Measurements from ENCODE around the gene CST6.

DNA sequence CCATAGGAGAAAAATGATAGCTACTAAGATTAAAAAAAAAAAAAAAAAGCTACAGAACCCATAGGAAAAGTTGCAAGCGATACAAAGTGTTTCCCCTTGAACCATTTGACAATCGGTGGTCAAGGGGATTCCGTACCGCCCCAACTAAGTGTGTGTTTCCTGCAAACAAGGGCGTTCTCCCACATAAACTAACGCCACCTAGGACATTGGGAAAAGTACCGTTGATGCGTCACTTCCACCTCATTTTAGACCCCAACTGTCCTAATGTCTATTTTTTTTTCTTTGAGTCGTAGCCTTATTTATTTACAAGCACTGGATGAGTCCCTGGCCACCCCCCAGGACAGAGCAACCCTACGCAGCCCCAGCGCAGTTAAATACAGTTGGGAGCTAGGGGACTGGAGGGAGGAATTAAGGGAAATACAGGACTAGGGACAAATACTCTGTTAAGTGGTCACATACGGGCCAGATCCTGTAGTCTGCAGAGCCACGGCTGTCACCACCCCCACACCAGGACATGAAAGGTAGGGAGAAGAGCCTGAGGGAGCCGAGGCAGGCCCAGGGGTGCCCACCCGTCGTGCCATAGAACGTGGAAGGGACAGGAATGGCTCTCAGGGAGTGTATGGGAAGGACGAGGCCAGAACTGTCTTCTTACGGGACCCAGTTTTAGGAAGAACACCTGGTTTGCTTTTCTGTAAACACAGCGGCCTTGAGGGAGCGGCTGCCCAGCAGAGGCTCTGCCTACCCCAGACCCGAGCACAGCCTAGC lies 28.8 kb upstream of the CST6 start:
- no peak for TF ChIP-seq EZH2 (IDR thresholded peaks at IDR 0.05; ENCODE audit: borderline replicate concordance, low read depth, low read length, severe bottlenecking)
- TF ChIP-seq, protein P1, sequence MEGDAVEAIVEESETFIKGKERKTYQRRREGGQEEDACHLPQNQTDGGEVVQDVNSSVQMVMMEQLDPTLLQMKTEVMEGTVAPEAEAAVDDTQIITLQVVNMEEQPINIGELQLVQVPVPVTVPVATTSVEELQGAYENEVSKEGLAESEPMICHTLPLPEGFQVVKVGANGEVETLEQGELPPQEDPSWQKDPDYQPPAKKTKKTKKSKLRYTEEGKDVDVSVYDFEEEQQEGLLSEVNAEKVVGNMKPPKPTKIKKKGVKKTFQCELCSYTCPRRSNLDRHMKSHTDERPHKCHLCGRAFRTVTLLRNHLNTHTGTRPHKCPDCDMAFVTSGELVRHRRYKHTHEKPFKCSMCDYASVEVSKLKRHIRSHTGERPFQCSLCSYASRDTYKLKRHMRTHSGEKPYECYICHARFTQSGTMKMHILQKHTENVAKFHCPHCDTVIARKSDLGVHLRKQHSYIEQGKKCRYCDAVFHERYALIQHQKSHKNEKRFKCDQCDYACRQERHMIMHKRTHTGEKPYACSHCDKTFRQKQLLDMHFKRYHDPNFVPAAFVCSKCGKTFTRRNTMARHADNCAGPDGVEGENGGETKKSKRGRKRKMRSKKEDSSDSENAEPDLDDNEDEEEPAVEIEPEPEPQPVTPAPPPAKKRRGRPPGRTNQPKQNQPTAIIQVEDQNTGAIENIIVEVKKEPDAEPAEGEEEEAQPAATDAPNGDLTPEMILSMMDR (IDR thresholded peaks at IDR 0.05; ENCODE audit: extremely low read depth in 1 of 2, insufficient read depth in 1 of 2, low read depth in 1 of 2, low read length in 2 of 2) = no peak
- no peak for TF ChIP-seq POLR2AphosphoS5 (IDR thresholded peaks at IDR 0.05; ENCODE audit: insufficient read depth, low read depth, low read length)
- TF ChIP-seq POLR2A (IDR thresholded peaks at IDR 0.05; ENCODE audit: low read depth, low read length) = no peak
- TF ChIP-seq, protein P2, sequence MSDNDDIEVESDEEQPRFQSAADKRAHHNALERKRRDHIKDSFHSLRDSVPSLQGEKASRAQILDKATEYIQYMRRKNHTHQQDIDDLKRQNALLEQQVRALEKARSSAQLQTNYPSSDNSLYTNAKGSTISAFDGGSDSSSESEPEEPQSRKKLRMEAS (IDR thresholded peaks at IDR 0.05; ENCODE audit: insufficient read depth, insufficient read length) = no peak
- no peak for TF ChIP-seq MYC (IDR thresholded peaks at IDR 0.05; ENCODE audit: low read depth, low read length)
- TF ChIP-seq GATA2 (IDR thresholded peaks at IDR 0.05; ENCODE audit: insufficient read depth, insufficient read length, low read depth, low read length) = no peak
- TF ChIP-seq JUN (IDR thresholded peaks at IDR 0.05; ENCODE audit: borderline replicate concordance, insufficient read depth, insufficient read length, low read depth) = no peak
- no peak for TF ChIP-seq FOS (IDR thresholded peaks at IDR 0.05; ENCODE audit: borderline replicate concordance, insufficient read depth, low read length)
